ENCODE data around the gene GRAMD2A. TPM values are rescaled to one million over a fixed set of nuclear protein-coding genes. Genes with fewer than 3 reads are reported as not detected.

Gene GRAMD2A
- total RNA-seq, 1 donor from 2014 or later, result 0.21 TPM

Other genes starting within 250 kb of the GRAMD2A start
- 15.2 and 16.4 TPM in 2 replicates for gene MYO9A, start 79.6 kb downstream of the GRAMD2A start, total RNA-seq
- 1.5 and 1.8 TPM in 2 replicates for gene SENP8, start 79.4 kb downstream of the GRAMD2A start, total RNA-seq
- 2,409 and 2,442 TPM in 2 replicates for gene PKM, start 33.4 kb upstream of the GRAMD2A start, total RNA-seq
- gene PARP6, start 74.8 kb upstream of the GRAMD2A start, total RNA-seq, result 79.3 and 87.1 TPM in 2 replicates
- 0.26 and 0.27 TPM in 2 replicates for gene CELF6, start 122.4 kb upstream of the GRAMD2A start, total RNA-seq
- 55.7 and 61.0 TPM in 2 replicates for gene HEXA, start 178.2 kb upstream of the GRAMD2A start, total RNA-seq
- gene TMEM202, start 200.5 kb upstream of the GRAMD2A start, total RNA-seq, result not detected in 2 replicates

All from activated T-helper 1 cell treated with anti-CD3 and anti-CD28 coated beads, Interleukin-12 subunit alpha, Interleukin-12 subunit beta, Interleukin-2, Interleukin-4 antibody, amounts not matched to agents 30 ng/mL and 10 ng/mL and 1 ng/mL, durations not matched to agents 14 hours and 24 hours and 36 hours (primary cell).